ENCODE results near the gene MUC5AC. TPM values are rescaled to one million over a fixed set of nuclear protein-coding genes. Genes with fewer than 3 reads are reported as not detected.
A peak's percentile ranks its signal among the peaks of the same experiment; 100 is the strongest.

The MUC5AC gene
- total and polyA plus RNA-seq, 7 experiments from 2014 or later, result not detected

GRCh38 chr11:1222491-1223345 lies 65.0 kb downstream of the MUC5AC start, which contains the start of gene MUC5B:
TSS of gene MUC5B (plus strand) at chr11:1223066. CDS start at chr11:1223124, 58 bp downstream.
- no peaks in the 10 kb centered on the region for H3K36me3 ChIP-seq (ENCODE audit: control insufficient read depth in 2 of 3, insufficient read depth in 3 of 3, low read length in 3 of 3)
- CTCF ChIA-PET, result no interaction called here
- Mint-ChIP-seq H3K4me3 (no peak within 1 kb of the TSS), H3K27ac (no peak within 1 kb of the TSS), H3K4me1 (no peaks in the 10 kb centered on the region), H3K27me3 (peaks cover 0 to 15% (median 0%) of the 10 kb centered on the region in 5 donors), H3K9me3 (peaks cover 0 to 2% (median 0%) of the 10 kb centered on the region in 11 donors), H3K36me3 (no peaks in the 10 kb centered on the region)
- no peaks in the 10 kb centered on the region for H3K9me3 ChIP-seq (ENCODE audit: control insufficient read depth in 2 of 3, low read length in 3 of 3)
- H3K27me3 ChIP-seq (ENCODE audit: control insufficient read depth in 2 of 2, insufficient read depth in 2 of 2, low read length in 2 of 2), result no peaks in the 10 kb centered on the region
- POLR2A ChIA-PET, result no interaction called here
- no peak within 1 kb of the TSS for H3K27ac ChIP-seq (ENCODE audit: low read depth, low read length)
- intact Hi-C loops (cut with micrococcal nuclease), result no loop called here
- DNase-seq (peak in 1 of 9 donors; percentile 3), ATAC-seq (no peak)
- no peaks in the 10 kb centered on the region for H3K4me1 ChIP-seq (ENCODE audit: control insufficient read depth in 2 of 2, insufficient read depth in 2 of 2, low read length in 2 of 2)
- no peak within 1 kb of the TSS for H3K4me3 ChIP-seq (ENCODE audit: low read length)

DNA sequence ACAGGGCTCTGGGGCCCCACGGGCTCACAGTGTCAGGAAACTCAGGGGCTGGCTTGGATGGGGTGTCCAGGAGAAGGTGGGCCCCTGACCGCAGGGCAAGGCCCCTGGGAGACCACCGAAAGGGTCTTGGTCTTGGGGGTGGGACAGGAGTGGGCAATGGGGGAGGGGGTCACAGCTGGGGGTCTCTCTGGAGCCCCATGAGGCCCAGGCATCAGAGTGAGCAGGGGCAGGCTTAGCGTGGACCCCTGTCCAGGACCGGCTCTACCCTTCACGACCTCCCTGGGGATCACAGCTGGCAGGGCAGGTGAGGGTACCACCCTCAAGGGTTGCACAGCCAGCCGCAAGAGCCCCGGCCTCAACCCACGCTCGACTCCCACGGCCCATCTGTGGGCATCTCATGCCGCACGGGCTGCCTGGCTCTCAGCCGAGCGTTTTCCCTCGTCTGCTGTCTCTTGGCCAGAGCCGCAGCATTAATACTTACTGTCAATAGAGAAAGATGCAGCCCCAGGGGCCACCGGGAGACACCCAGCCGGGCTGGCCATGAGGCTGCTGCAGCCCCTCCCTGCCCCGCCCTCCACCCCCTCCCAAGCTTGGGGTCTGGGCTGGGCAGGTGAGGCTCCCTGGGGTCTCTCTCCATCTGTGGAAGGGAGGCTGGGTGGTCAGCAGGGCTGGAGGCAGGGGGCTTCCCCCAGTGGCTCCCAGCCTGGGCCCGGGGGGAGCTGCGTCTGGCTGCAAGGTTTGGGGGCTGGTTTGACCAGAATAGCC lies 65.8 kb downstream of the MUC5AC start:
- Mint-ChIP-seq H3K27me3 (peaks cover 0 to 12% (median 0%) of the 10 kb centered on the region in 5 donors), H3K36me3 (no peaks in the 10 kb centered on the region), H3K27ac (no peak overlapping the region), H3K9me3 (peaks cover 0 to 1% (median 0%) of the 10 kb centered on the region in 11 donors), H3K4me3 (no peak overlapping the region), H3K4me1 (no peaks in the 10 kb centered on the region)
- Histone ChIP-seq H3K27me3 (ENCODE audit: control insufficient read depth in 2 of 2, insufficient read depth in 2 of 2, low read length in 2 of 2) (no peaks in the 10 kb centered on the region), H3K4me1 (ENCODE audit: control insufficient read depth in 2 of 2, insufficient read depth in 2 of 2, low read length in 2 of 2) (no peaks in the 10 kb centered on the region), H3K36me3 (ENCODE audit: control insufficient read depth in 2 of 3, insufficient read depth in 3 of 3, low read length in 3 of 3) (no peaks in the 10 kb centered on the region), H3K9me3 (ENCODE audit: control insufficient read depth in 2 of 3, low read length in 3 of 3) (no peaks in the 10 kb centered on the region), H3K27ac (ENCODE audit: low read depth, low read length) (no peak overlapping the region), H3K4me3 (ENCODE audit: low read length) (no peak overlapping the region)
- ChIA-PET CTCF (no interaction called here), POLR2A (no interaction called here)
- ATAC-seq (no peak), DNase-seq (no peak)
- intact Hi-C loops (cut with micrococcal nuclease), result no loop called here

GRCh38 chr11:1224111-1224490 lies 66.3 kb downstream of the MUC5AC start:
- intact Hi-C loops (cut with micrococcal nuclease), result no loop called here
- Mint-ChIP-seq H3K9me3 (peaks cover 0 to 1% (median 0%) of the 10 kb centered on the region in 11 donors), H3K4me1 (no peaks in the 10 kb centered on the region), H3K36me3 (no peaks in the 10 kb centered on the region), H3K27ac (no peak overlapping the region), H3K4me3 (no peak overlapping the region), H3K27me3 (peaks cover 0 to 12% (median 0%) of the 10 kb centered on the region in 5 donors)
- no peak overlapping the region for H3K27ac ChIP-seq (ENCODE audit: low read depth, low read length)
- no peak for ATAC-seq
- no peaks in the 10 kb centered on the region for H3K36me3 ChIP-seq (ENCODE audit: control insufficient read depth in 2 of 3, insufficient read depth in 3 of 3, low read length in 3 of 3)
- DNase-seq, result no peak
- ChIA-PET POLR2A (no interaction called here), CTCF (no interaction called here)
- no peak overlapping the region for H3K4me3 ChIP-seq (ENCODE audit: low read length)
- H3K4me1 ChIP-seq (ENCODE audit: control insufficient read depth in 2 of 2, insufficient read depth in 2 of 2, low read length in 2 of 2), result no peaks in the 10 kb centered on the region
- H3K9me3 ChIP-seq (ENCODE audit: control insufficient read depth in 2 of 3, low read length in 3 of 3), result no peaks in the 10 kb centered on the region
- no peaks in the 10 kb centered on the region for H3K27me3 ChIP-seq (ENCODE audit: control insufficient read depth in 2 of 2, insufficient read depth in 2 of 2, low read length in 2 of 2)

DNA sequence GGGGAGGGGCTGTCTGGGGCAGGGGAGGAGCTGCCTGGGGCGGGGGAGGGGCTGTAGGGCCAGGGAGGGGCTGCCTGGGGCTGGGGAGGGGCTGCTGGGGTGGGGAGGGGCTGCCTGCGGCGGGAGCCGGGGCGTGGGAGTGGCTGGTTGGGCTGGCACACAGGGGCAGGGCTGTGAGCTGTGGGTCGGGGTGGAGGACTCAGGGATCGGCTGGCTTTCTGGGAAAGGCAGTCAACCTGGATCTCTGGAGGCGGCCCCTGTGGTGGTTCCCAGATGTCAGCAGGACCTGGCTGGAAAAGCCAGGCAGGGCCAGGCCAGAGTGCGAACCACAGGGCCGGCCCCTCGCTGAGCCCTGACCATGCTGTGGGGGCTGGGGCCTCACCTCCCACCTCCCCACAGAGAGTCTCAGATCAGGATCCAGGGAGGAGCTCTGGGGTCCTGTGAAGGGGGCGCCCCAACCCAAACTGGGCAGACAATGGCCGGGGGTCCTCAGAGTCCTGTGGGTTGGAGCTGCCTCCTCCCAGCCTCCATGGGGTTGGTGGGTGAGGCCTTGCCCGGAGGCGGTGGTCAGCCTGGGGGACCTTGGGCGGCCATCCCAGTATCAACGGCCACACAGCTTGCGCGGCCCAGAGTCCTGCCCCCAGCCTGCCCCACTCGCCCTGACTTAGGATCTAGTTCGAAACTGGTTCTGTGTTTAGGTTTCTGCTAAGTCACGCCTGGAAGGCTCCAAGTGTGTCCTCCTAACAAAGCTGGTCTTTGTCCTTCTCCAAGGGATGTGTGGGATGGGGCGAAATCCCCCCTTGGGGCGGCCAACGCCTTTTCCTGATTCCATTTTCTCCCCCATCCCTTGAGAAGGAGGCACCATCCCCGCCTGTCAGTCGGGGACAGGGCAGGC lies 67.0 kb downstream of the MUC5AC start:
- H3K9me3 ChIP-seq (ENCODE audit: control insufficient read depth in 2 of 3, low read length in 3 of 3), result no peaks in the 10 kb centered on the region
- POLR2A ChIA-PET, result no interaction called here
- Mint-ChIP-seq H3K27ac (no peak overlapping the region), H3K27me3 (peaks cover 0 to 12% (median 0%) of the 10 kb centered on the region in 5 donors), H3K4me1 (no peaks in the 10 kb centered on the region), H3K36me3 (no peaks in the 10 kb centered on the region), H3K4me3 (no peak overlapping the region), H3K9me3 (peaks cover 0 to 1% (median 0%) of the 10 kb centered on the region in 11 donors)
- no peak overlapping the region for H3K4me3 ChIP-seq (ENCODE audit: low read length)
- ATAC-seq, result no peak
- CTCF ChIA-PET, result no interaction called here
- H3K27me3 ChIP-seq (ENCODE audit: control insufficient read depth in 2 of 2, insufficient read depth in 2 of 2, low read length in 2 of 2), result no peaks in the 10 kb centered on the region
- no peak overlapping the region for H3K27ac ChIP-seq (ENCODE audit: low read depth, low read length)
- DNase-seq, result no peak
- no peaks in the 10 kb centered on the region for H3K4me1 ChIP-seq (ENCODE audit: control insufficient read depth in 2 of 2, insufficient read depth in 2 of 2, low read length in 2 of 2)
- H3K36me3 ChIP-seq (ENCODE audit: control insufficient read depth in 2 of 3, insufficient read depth in 3 of 3, low read length in 3 of 3), result no peaks in the 10 kb centered on the region
- intact Hi-C loops (cut with micrococcal nuclease), result no loop called here

DNA sequence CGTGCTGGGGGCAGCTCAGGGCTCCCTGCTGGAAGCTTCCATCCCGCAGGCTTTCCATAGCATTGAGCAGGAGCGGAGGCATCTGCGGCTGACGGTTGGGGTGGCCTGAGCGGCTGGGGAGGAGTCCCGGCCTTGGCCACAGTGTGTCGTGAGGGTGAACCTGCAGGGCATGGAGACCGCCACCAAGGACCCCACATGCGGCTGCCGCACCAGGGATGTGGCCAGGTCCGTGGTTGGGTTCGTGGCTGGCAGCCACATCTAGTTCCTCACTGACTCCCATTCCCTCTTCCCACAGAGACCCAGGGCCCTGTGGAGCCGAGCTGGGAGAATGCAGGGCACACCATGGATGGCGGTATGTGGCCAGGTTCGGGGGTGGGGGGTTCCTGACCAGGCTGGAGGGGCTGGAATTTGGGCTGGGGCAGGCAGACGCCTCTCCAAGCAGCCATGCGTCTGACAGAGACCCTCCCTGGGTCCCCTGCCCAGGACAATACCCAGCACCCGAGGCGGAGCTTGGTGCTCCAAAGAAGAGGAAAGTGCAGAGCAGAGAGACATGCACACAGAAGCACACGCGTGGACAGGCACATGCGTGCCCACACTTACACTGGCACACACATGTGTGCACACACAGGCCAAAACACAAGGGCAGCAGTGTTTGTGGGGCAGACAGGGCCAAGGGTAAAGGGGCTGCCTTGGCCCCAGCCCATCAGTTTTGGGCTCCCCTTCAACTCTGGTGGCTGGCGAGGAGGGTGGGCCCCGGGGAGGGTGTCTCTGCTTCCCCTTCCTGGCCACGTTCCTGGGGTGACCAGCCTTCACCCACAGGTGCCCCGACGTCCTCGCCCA lies 67.9 kb downstream of the MUC5AC start:
- no peaks in the 10 kb centered on the region for H3K9me3 ChIP-seq (ENCODE audit: control insufficient read depth in 2 of 3, low read length in 3 of 3)
- no peaks in the 10 kb centered on the region for H3K36me3 Mint-ChIP-seq
- CTCF ChIA-PET, result no interaction called here
- no peaks in the 10 kb centered on the region for H3K9me3 Mint-ChIP-seq
- no peaks in the 10 kb centered on the region for H3K27me3 ChIP-seq (ENCODE audit: control insufficient read depth in 2 of 2, insufficient read depth in 2 of 2, low read length in 2 of 2)
- H3K27ac Mint-ChIP-seq, result no peak overlapping the region
- H3K36me3 ChIP-seq (ENCODE audit: control insufficient read depth in 2 of 3, insufficient read depth in 3 of 3, low read length in 3 of 3), result no peaks in the 10 kb centered on the region
- no peak overlapping the region for H3K4me3 Mint-ChIP-seq
- ATAC-seq (no peak), DNase-seq (no peak)
- H3K27me3 Mint-ChIP-seq, result peaks cover 0 to 12% (median 0%) of the 10 kb centered on the region in 5 donors
- no peak overlapping the region for H3K4me3 ChIP-seq (ENCODE audit: low read length)
- H3K27ac ChIP-seq (ENCODE audit: low read depth, low read length), result no peak overlapping the region
- POLR2A ChIA-PET, result no interaction called here
- H3K4me1 ChIP-seq (ENCODE audit: control insufficient read depth in 2 of 2, insufficient read depth in 2 of 2, low read length in 2 of 2), result no peaks in the 10 kb centered on the region
- intact Hi-C loops (cut with micrococcal nuclease), result no loop called here
- no peaks in the 10 kb centered on the region for H3K4me1 Mint-ChIP-seq

Measured in naive thymus-derived CD4-positive, alpha-beta T cell (primary cell).